Lung (tissue), 12 donors: ENCODE data around the gene ID3. TPM values are rescaled to one million over a fixed set of nuclear protein-coding genes. Genes with fewer than 3 reads are reported as not detected.

Experiments
- ATAC-seq: fragments of 200-7000 bp; cut with Tn5 transposase; one replicate; pipeline ENCODE4 v1.9.1; 2020; ENCODE audit warnings: moderate number of reproducible peaks; ENCODE audit not compliant: insufficient read depth, low FRiP score
- DNase-seq, 3 donors: peaks; one replicate each; pipeline ENCODE4 v3.0.0-alpha.2; 2013 to 2017
- H3K27ac ChIP-seq, 2 donors: one replicate each; pipeline ENCODE4 v1.5.1; 2013; ENCODE audit warnings: mild to moderate bottlenecking in 2 of 2, moderate library complexity in 2 of 2, control low read depth in 1 of 2, inconsistent platforms in 1 of 2, low read depth in 1 of 2, low read length in 1 of 2
- H3K27me3 ChIP-seq, 3 donors: one replicate each; pipeline ENCODE4 v1.5.1; 2013; ENCODE audit warnings: low read length in 2 of 3; ENCODE audit not compliant: control insufficient read depth in 3 of 3, insufficient read depth in 3 of 3
- H3K36me3 ChIP-seq, 4 donors: one replicate each; pipeline ENCODE4 v1.5.1; 2013; ENCODE audit warnings: low read length in 4 of 4, mild to moderate bottlenecking in 1 of 4, moderate library complexity in 1 of 4; ENCODE audit not compliant: control insufficient read depth in 4 of 4, insufficient read depth in 4 of 4
- H3K4me1 ChIP-seq, 5 donors: one replicate each; pipeline ENCODE4 v1.5.1; 2013; ENCODE audit warnings: low read length in 5 of 5, mild to moderate bottlenecking in 2 of 5, moderate library complexity in 1 of 5; ENCODE audit not compliant: control insufficient read depth in 5 of 5, insufficient read depth in 5 of 5
- H3K4me3 ChIP-seq: one replicate; pipeline ENCODE4 v1.5.1; 2013; ENCODE audit warnings: mild to moderate bottlenecking, control low read depth, moderate library complexity
- H3K9ac ChIP-seq, 2 donors: one replicate each; pipeline ENCODE4 v1.5.1; 2013; ENCODE audit warnings: low read length in 2 of 2, control low read depth in 1 of 2; ENCODE audit not compliant: insufficient read depth in 1 of 2
- H3K9me3 ChIP-seq, 4 donors: one replicate each; pipeline ENCODE4 v1.5.1; 2013; ENCODE audit warnings: low read length in 3 of 4, mild to moderate bottlenecking in 1 of 4, moderate library complexity in 1 of 4; ENCODE audit not compliant: control insufficient read depth in 4 of 4, insufficient read depth in 3 of 4
- CTCF ChIP-seq: IDR thresholded peaks from 2 replicates; pipeline ENCODE4 v1.5.1; 2012; ENCODE audit warnings: mild to moderate bottlenecking; ENCODE audit errors: control extremely low read depth, extremely low read depth
- WGBS, 2 donors: extraction: QIAGEN DNeasy Blood & Tissue Kit; methylation state at CpG; one replicate each; pipeline ENCODE4 v1.1.7; 2013; 5-methylcytosine and 5-hydroxymethylcytosine counted together
- polyA plus RNA-seq, 2 donors: library from polyadenylated mRNA; stranded (reverse); fragments of 200-250 nt; gene quantifications; one replicate each; pipeline ENCODE4 v1.2.1, GENCODE V29; 2013
- total RNA-seq, 2 donors: library from RNA; depleted of rRNA in 1 of 2; stranded (reverse); fragments of >200 nt in 1 of 2; gene quantifications; one replicate each; pipeline ENCODE4 v1.2.1, GENCODE V29; 2014 to 2021
- donor health status: control.
- donor health status: control.
- donor health status: Bipolar disorder and iron deficiency.
- donor health status: healthy.
- donor health status: DM: yes; HTN: yes; CAD: no.

The ID3 gene
- total and polyA plus RNA-seq, 4 donors, result 119 to 275 (median 163) TPM

GRCh38 chr1:23521588-23521987, 37.7 kb downstream of the ID3 start:
- no peak for ATAC-seq
- 97 to 98% methylated on average over 16 of the region's 16 CpGs for WGBS, 2 donors
- H3K27me3 ChIP-seq, result no peaks in the 10 kb centered on the region
- TF ChIP-seq CTCF, result no peak
- no peak overlapping the region for H3K4me3 ChIP-seq
- no peaks in the 10 kb centered on the region for H3K9me3 ChIP-seq
- H3K9ac ChIP-seq, result no peak overlapping the region
- peak in 1 of 3 donors; percentile 20 for DNase-seq
- H3K27ac ChIP-seq, result no peak overlapping the region
- no peaks in the 10 kb centered on the region for H3K36me3 ChIP-seq
- H3K4me1 ChIP-seq, result peaks cover 0 to 6% (median 0%) of the 10 kb centered on the region in 5 donors

GRCh38 chr1:23517581-23517980, 41.7 kb downstream of the ID3 start:
- H3K36me3 ChIP-seq, result peaks cover 0 to 6% (median 0%) of the 10 kb centered on the region in 4 donors
- DNase-seq, result no peak
- WGBS, 2 donors, result 95% methylated on average over 9 of the region's 9 CpGs
- H3K4me3 ChIP-seq, result no peak overlapping the region
- no peaks in the 10 kb centered on the region for H3K27me3 ChIP-seq
- ATAC-seq, result no peak
- no peak overlapping the region for H3K27ac ChIP-seq
- H3K9me3 ChIP-seq, result no peaks in the 10 kb centered on the region
- no peak for TF ChIP-seq CTCF
- no peak overlapping the region for H3K9ac ChIP-seq
- no peaks in the 10 kb centered on the region for H3K4me1 ChIP-seq

GRCh38 chr1:23515905-23516304, 43.4 kb downstream of the ID3 start:
- no peak for DNase-seq

More at GRCh38 chr1:23515905-23516304, 43.4 kb downstream of the ID3 start:
- no peak for TF ChIP-seq CTCF
- no peak for ATAC-seq
- Histone ChIP-seq H3K36me3 (peaks cover 0 to 6% (median 0%) of the 10 kb centered on the region in 4 donors), H3K27me3 (no peaks in the 10 kb centered on the region), H3K9me3 (no peaks in the 10 kb centered on the region), H3K4me1 (no peaks in the 10 kb centered on the region), H3K27ac (no peak overlapping the region), H3K9ac (no peak overlapping the region), H3K4me3 (no peak overlapping the region)
- WGBS, 2 donors, result 98 to 99% methylated on average over 4 of the region's 4 CpGs
